K562 (cell line): ENCODE data around the gene TRDMT1. TPM values are rescaled to one million over a fixed set of nuclear protein-coding genes. Genes with fewer than 3 reads are reported as not detected.
A peak's percentile ranks its signal among the peaks of the same experiment; 100 is the strongest.

Source experiments
- ATAC-seq: fragments of 200-7000 bp; cut with Tn5 transposase; 3 replicates; pipeline ENCODE4 v1.9.1; 2020; ENCODE audit warnings: moderate library complexity
- BruUV-seq: library from RNA; stranded (reverse); fragments of 400-500 nt; replicated peaks from 2 replicates; lab custom pipeline; 2021; lab: Mats Ljungman, UMichigan
- CTCF ChIA-PET: fragments of 300-600 bp; formaldehyde crosslinking; extraction: SDS; loops from one replicate; lab custom pipeline; 2021; ENCODE audit warnings: low intra/inter-chr PET ratio; lab: Yijun Ruan, JAX
- POLR2A ChIA-PET: fragments of 300-600, 350-650 bp; sonication (Branson Sonifier 250); formaldehyde crosslinking; extraction: SDS; loops from one replicate; lab custom pipeline; 2021; ENCODE audit warnings: antibody characterized with exemption, inconsistent platforms; lab: Yijun Ruan, JAX
- DNase-seq, 4 experiments: peaks; one replicate each; pipeline versions ENCODE4 v3.0.0 to v3.0.0-alpha.2; 2011 to 2018; ENCODE audit warnings: low spot score in 3 of 4, mixed read lengths in 3 of 4; ENCODE audit errors: extremely low read depth in 1 of 4
- FAIRE-seq: peaks from 2 replicates; lab custom pipeline; 2011; peaks lifted over from hg19 to GRCh38; lab: Jason Lieb, UNC
- H2AFZ ChIP-seq: 2 replicates; pipeline ENCODE4 v1.6.0; 2011; ENCODE audit warnings: low read depth, low read length, control low read depth, inconsistent platforms
- H3K27ac ChIP-seq: fragments of 200-600 bp; 3 replicates; pipeline ENCODE4 v1.8.0; 2011; ENCODE audit warnings: low read depth, mild to moderate bottlenecking, control low read depth, inconsistent platforms, low read length, moderate library complexity, mixed read lengths; ENCODE audit errors: extremely low read depth
- H3K27me3 ChIP-seq, 2 experiments: fragments of 300-600 bp in 1 of 2; 2 replicates in 1 of 2; 3 replicates in 1 of 2; pipeline versions ENCODE4 v1.6.0 to v1.8.0; 2011; ENCODE audit warnings: inconsistent platforms in 2 of 2, low read length in 2 of 2, mild to moderate bottlenecking in 1 of 2, mixed read lengths in 1 of 2, moderate library complexity in 1 of 2; ENCODE audit not compliant: control insufficient read depth in 2 of 2, insufficient read depth in 2 of 2
- H3K36me3 ChIP-seq: fragments of 300-600 bp; 3 replicates; pipeline ENCODE4 v1.8.0; 2011; ENCODE audit warnings: mild to moderate bottlenecking, low read length, inconsistent platforms; ENCODE audit not compliant: control insufficient read depth, insufficient read depth
- H3K4me1 ChIP-seq, 2 experiments: fragments of 200-600 bp in 1 of 2; replicated peaks in 1 of 2; 2 replicates in 1 of 2; 3 replicates in 1 of 2; pipeline versions ENCODE4 v1.5.1 to v1.8.0; 2011; ENCODE audit warnings: inconsistent platforms in 2 of 2, low read length in 2 of 2, mild to moderate bottlenecking in 1 of 2, mixed read lengths in 1 of 2, moderate library complexity in 1 of 2; ENCODE audit not compliant: control insufficient read depth in 2 of 2, insufficient read depth in 2 of 2
- H3K4me2 ChIP-seq: 2 replicates; pipeline ENCODE4 v1.6.1; 2011; ENCODE audit warnings: low read length, control low read depth, inconsistent platforms, mixed read lengths; ENCODE audit not compliant: insufficient read depth
- H3K4me3 ChIP-seq: fragments of 200-600 bp; sonication (generic), shearing (Covaris generic); 2 replicates; pipeline ENCODE4 v1.5.1; 2016; ENCODE audit warnings: control low read depth, inconsistent platforms
- H3K79me2 ChIP-seq: fragments of 200-600 bp; 3 replicates; pipeline ENCODE4 v1.8.0; 2011; ENCODE audit warnings: low read length, inconsistent platforms; ENCODE audit not compliant: control insufficient read depth, insufficient read depth
- H3K9ac ChIP-seq, 2 experiments: 2 replicates each; pipeline versions ENCODE4 v1.6.0 to v1.6.1; 2011; ENCODE audit warnings: low read depth in 2 of 2, low read length in 2 of 2, control low read depth in 1 of 2, inconsistent platforms in 1 of 2, mild to moderate bottlenecking in 1 of 2, mixed read lengths in 1 of 2; ENCODE audit not compliant: insufficient read depth in 1 of 2
- H3K9me1 ChIP-seq: one replicate; pipeline ENCODE4 v1.6.0; 2011; ENCODE audit warnings: inconsistent platforms, mild to moderate bottlenecking, low read length, moderate library complexity; ENCODE audit not compliant: control insufficient read depth, insufficient read depth
- H3K9me3 ChIP-seq: replicated peaks from 2 replicates; pipeline ENCODE4 v1.5.1; 2011; ENCODE audit warnings: low read depth, low read length, inconsistent platforms; ENCODE audit not compliant: control insufficient read depth, insufficient read depth
- H4K20me1 ChIP-seq: replicated peaks from 2 replicates; pipeline ENCODE4 v1.6.1; 2011; ENCODE audit warnings: low read length, inconsistent platforms, mixed read lengths; ENCODE audit not compliant: control insufficient read depth, insufficient read depth
- CTBP1 ChIP-seq: fragments of 450-650 bp; IDR thresholded peaks from 2 replicates; pipeline ENCODE4 v1.6.1; 2016; ENCODE audit warnings: borderline replicate concordance
- GABPA ChIP-seq: fragments of 200-800 bp; sonication (Bioruptor generic); conservative IDR thresholded peaks from 2 replicates; pipeline ENCODE4 v1.6.1; 2016; ENCODE audit warnings: low read depth, missing genetic modification characterization, missing compliant biosample characterization
- ILF3 ChIP-seq: fragments of 450-650 bp; IDR thresholded peaks from 2 replicates; pipeline ENCODE4 v1.6.1; 2018; ENCODE audit warnings: antibody characterized with exemption, mild to moderate bottlenecking, moderate library complexity, borderline replicate concordance
- NFIC ChIP-seq: fragments of 450-650 bp; IDR thresholded peaks from 2 replicates; pipeline ENCODE4 v1.6.1; 2017; ENCODE audit warnings: mild to moderate bottlenecking, inconsistent platforms
- NFIX ChIP-seq: fragments of 250-450 bp; sonication (Bioruptor Pico); IDR thresholded peaks from 2 replicates; pipeline ENCODE4 v1.4.0; 2020; ENCODE audit warnings: low read depth, mild to moderate bottlenecking, moderate library complexity
- RBM17 ChIP-seq: fragments of 200-400 bp; formaldehyde crosslinking; IDR thresholded peaks from 2 replicates; pipeline ENCODE4 v1.6.1; 2017; ENCODE audit warnings: low read depth, mild to moderate bottlenecking, low read length, borderline replicate concordance
- REST ChIP-seq, 2 experiments: fragments of 450-650 bp; formaldehyde crosslinking in 1 of 2; IDR thresholded peaks; 2 replicates each; pipeline versions ENCODE4 v1.4.0 to v1.6.1; 2014 to 2020; ENCODE audit warnings: mild to moderate bottlenecking in 2 of 2, borderline replicate concordance in 1 of 2, low read depth in 1 of 2
- SMAD4 ChIP-seq: fragments of 250-450 bp; sonication (Bioruptor Pico); conservative IDR thresholded peaks from 2 replicates; pipeline ENCODE4 v1.8.0; 2021; ENCODE audit warnings: inconsistent platforms, mild to moderate bottlenecking, moderate library complexity
- ZNF431 ChIP-seq: sonication (generic); formaldehyde crosslinking; IDR thresholded peaks from 2 replicates; pipeline ENCODE4 v1.8.0; 2022; ENCODE audit warnings: mild to moderate bottlenecking, missing genetic modification reagents
- WGBS: fragments of 100-300 bp; shearing (Covaris generic); methylation state at CpG from one replicate; pipeline ENCODE4 v1.1.6; 2016; ENCODE audit warnings: low coverage, mixed read lengths; ENCODE audit not compliant: insufficient coverage; ENCODE audit errors: missing lambda C conversion rate; 5-methylcytosine and 5-hydroxymethylcytosine counted together
- in situ Hi-C: fragments of 300-500 bp; cut with MboI; formaldehyde crosslinking; loops from 4 replicates; pipeline ENCODE4 v1.15.0; 2018; ENCODE audit warnings: inconsistent platforms, mixed read lengths
- intact Hi-C: fragments of 100-400 bp; cut with micrococcal nuclease; formaldehyde crosslinking; loops from 2 replicates; pipeline ENCODE4 v1.14.2; 2022
- polyA plus RNA-seq, 8 experiments: library from polyadenylated mRNA; depleted of rRNA in 4 of 8; stranded (reverse) in 5 of 8; unstranded in 3 of 8; fragments of >200 nt; fragmentation: Nextera tagmentation in 2 of 8; fragmentation: Illumina TruSeq in 1 of 8; extraction: Ambion mirVana in 2 of 8; extraction: Trizol in 1 of 8; gene quantifications; 2 replicates each; pipeline versions ENCODE4 v1.2.1 to v1.2.3, GENCODE V29; 2011 to 2014; ENCODE audit warnings: inconsistent platforms in 1 of 8, missing spikeins in 1 of 8
- total RNA-seq, 7 experiments: library from RNA; depleted of rRNA in 6 of 7; stranded (reverse); fragments of >200 nt in 6 of 7; fragmentation: Illumina TruSeq in 2 of 7; extraction: Trizol in 2 of 7; gene quantifications; 2 replicates each; pipeline versions ENCODE4 v1.2.1 to v1.2.3, GENCODE V29; 2011 to 2021; ENCODE audit warnings: low replicate concordance in 1 of 7

TRDMT1 gene
- total and polyA plus RNA-seq, 9 of the 15 experiments (the other 6 are each of a cell fraction or from before 2014, with no cell fraction given) = 5.4 to 12.6 (median 9.3) TPM

DNA sequence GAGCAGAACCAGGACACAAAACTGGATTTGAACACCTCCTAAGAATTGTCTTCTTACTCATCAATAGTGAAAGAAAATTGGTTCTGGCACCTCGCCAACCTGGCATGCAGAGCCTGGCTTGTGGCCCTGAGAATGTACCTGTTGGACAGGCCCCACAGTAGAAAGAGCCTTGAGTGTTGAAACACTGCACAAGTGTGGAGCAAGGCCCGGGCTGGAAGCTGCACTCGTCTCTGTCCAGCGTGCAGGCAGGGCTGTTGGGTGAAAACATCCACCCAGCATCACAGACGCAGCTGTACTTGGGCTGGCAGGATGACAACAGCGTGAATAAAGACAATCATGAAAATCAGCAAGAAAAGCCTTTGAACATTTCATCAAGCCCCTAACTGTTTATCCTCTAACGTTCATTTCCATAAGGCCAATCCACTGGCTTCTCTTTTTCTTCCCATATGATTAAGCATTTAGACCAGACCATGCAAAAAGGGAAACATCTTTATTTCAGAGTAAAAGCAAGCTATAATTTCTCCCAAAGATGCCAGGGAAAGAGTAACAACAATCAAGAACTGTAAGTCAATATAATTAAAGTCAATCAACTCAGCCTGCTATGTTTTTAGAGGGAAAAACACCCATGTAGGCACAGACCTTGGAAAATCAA is 87.5 kb downstream of the TRDMT1 start:
- no peak for FAIRE-seq
- POLR2A ChIA-PET = no interaction called here
- TF ChIP-seq RBM17 (no peak), CTBP1 (no peak), GABPA (tag) (no peak), NFIX (CRISPR knock-in tag) (peak; percentile 60), ILF3 (no peak), REST (IDR thresholded peaks at IDR 0.05; ENCODE audit: borderline replicate concordance) (peak; percentile 40; the same call in 1 of the 2 replicates), REST (CRISPR knock-in tag; IDR thresholded peaks at IDR 0.05; ENCODE audit: low read depth) (no peak), ZNF431 (CRISPR knock-in tag) (no peak), NFIC (peak; percentile 86), SMAD4 (CRISPR knock-in tag) (no peak)

More for the DNA sequence above, 87.5 kb downstream of the TRDMT1 start:
- CTCF ChIA-PET = no interaction called here
- WGBS = 57% methylated on average over 7 of the region's 7 CpGs
- Histone ChIP-seq H3K79me2 (no peaks in the 10 kb centered on the region), H3K27ac (no peak overlapping the region), H3K9ac (no peak overlapping the region), H2AFZ (no peak overlapping the region), H3K4me2 (no peak overlapping the region), H3K9me3 (no peaks in the 10 kb centered on the region), H4K20me1 (no peaks in the 10 kb centered on the region), H3K27me3 (peaks cover 0 to 5% of the 10 kb centered on the region in 2 experiments; a peak in 1 of 5 replicates), H3K4me3 (no peak overlapping the region), H3K36me3 (no peaks in the 10 kb centered on the region), H3K4me1 (no peaks in the 10 kb centered on the region), H3K9me1 (no peaks in the 10 kb centered on the region)
- intact Hi-C loops = no loop called here
- DNase-seq (no peak), ATAC-seq (no peak)
- BruUV-seq = no TSS peak
- in situ Hi-C loops = no loop called here
